TTC549 (cell line): Measurements from ENCODE around the gene PAEP.
"Not testable (repeated sequence)": the region's sequence is repeated elsewhere in the genome, so short reads cannot be mapped to it uniquely, and the experiment has no call there.

Experiments used
- FAIRE-seq: peaks from 2 replicates; lab custom pipeline; 2012; peaks lifted over from hg19 to GRCh38; lab: Jason Lieb, UNC

PAEP gene

GRCh38 chr9:135561391-135562234 lies at the start of gene PAEP:
Gene PAEP (plus strand): TSS chr9:135561756.
- FAIRE-seq = no peak

- no peak for FAIRE-seq
Measured at GRCh38 chr9:135512241-135512603, 49.3 kb upstream of the PAEP start.

DNA sequence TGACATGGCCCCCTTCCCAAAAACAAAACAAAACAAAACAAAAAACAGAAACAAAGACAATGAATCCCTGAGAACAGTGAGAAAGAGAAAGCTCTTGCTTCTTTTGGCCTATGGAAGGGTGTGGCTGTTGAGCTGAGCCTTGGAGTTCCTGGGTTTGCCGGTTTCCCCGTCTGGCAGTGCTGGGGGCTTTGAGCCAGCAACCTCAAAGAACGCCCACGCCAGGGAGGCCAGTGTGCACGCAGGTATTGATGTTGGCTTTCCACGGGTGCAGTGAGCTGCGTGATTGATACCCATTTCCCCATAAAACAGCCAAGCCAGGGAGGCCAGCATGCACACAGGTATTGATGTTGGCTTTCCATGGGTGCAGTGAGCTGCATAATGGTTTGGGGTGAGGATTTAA lies 48.7 kb upstream of the PAEP start:
- no peak for FAIRE-seq

- FAIRE-seq = no peak
Measured at GRCh38 chr9:135513351-135513846, 48.2 kb upstream of the PAEP start.

DNA sequence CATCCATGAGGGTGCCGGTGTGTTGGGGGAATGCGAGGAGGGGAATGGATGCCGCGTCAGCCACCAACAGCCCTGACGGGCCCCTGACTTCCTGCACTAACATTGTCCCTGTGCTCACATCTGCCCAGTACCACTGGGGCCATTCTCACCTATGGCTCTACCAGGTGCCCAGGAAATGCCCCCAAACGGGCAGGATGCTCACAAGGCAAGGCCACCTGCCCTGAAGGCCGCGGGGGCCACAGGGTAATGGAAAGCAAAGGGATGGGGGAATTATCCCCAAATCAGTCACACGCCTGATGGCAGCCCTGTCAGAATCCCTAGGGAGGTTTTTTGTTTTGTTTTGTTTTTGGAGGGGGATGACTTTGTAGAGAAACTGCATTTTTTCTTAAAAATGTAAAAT lies 47.6 kb upstream of the PAEP start:
- FAIRE-seq = not testable (repeated sequence)

GRCh38 chr9:135514342-135515082 lies 47.0 kb upstream of the PAEP start:
- FAIRE-seq = no peak

DNA sequence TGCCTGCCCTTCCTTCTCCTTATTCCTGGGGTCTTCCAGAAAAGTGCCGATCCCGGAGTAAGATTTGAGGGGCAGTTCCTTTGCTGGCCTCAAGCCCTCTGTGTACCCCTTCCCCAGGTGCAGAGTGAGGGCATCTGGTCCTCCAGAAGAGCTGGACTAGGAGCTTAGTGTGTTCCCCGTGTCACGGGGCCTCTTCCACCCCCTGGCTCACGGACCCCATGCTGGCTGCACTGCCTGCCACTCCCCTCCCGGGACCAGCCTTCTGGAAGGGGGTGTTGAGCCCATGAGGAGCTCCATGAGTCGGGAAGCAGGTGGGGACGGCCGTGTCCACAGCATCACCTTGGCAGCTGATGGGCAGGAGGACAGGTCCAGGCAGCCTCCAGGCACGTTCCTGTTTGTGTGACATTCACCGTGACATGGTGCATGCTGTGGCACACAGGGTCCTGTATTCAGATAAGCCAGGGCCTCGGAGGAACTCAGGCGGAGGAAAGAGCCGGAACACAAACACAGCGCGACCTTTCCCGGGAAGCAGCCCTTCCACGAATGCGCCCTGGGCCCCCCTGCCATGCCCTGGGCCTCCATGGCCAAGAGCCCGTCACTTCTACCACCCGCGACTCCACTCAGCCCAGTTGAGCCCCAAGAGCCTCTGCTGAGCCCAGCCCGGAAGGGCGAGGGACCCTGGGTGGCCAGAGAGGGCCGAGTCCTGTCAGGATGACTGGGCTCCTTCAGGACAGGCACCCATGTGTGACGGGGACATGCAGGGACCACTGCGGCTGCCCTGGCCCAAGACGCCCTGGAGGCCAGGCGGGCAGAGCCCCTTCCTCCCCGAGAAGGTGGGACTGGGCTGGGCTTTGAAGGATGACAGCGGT lies 46.2 kb upstream of the PAEP start:
- FAIRE-seq = no peak

- no peak for FAIRE-seq
Measured at GRCh38 chr9:135516132-135516860, 45.3 kb upstream of the PAEP start.

DNA sequence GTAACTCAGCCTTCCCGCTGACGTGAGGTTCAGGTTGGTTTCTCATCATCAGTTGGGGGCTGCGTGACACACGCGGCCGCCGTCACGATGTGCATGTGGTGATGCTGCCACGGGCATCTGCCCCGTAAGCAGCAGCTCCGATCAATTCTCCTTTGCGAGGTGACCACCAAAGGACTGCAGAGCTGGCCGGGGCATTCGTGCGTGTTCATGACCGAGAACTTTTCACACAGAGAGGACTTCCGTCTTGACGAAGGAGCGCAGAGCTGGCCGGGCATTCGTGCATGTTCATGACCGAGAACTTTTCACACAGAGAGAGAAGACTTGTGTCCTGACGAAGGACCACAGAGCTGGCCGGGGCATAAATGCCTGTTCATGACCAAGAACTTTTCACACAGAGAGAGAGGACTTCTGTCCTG lies 44.1 kb upstream of the PAEP start:
- no peak for FAIRE-seq

DNA sequence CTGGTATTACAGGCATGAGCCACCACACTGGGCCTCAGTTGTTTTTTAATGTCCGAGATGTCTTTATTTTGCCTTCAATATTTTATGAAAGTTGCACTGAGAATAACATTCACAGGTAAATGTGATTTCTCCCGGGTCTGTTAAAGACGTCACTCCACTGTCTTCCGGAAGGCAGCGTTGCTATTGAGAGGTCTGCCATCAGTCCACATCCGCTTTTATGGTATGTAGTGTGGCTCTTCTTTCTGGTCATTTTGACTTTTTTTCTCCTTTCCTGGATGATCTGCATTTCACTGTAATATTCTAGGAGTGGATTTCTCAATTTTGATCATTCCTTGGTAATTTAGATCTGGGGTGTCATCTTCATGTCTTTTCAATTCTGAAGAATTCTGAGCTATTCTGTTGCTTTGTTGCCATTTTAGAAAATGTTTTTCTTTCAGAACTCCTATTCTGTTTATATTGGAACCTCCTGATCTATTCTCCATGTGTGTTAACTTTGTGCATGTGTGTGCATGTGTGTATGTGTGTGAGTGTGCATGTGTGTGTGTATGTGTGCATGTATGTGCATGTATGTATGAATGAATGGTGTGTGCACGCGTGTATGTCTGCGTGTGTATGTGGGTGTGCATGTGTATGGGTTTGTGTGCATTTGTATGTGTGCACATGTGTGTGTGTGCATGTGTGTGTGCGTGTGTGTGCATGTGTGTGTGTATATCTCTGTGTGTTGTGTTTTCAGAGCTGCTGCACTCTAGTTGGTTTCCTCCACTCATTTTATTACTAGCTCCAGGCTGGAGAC lies 42.2 kb upstream of the PAEP start:
- FAIRE-seq = no peak

- no peak for FAIRE-seq
Measured at GRCh38 chr9:135520916-135521607, 40.5 kb upstream of the PAEP start, which contains the start of gene LCN1. Gene LCN1 (plus strand): TSS chr9:135521440. CDS start chr9:135521498, 58 bp downstream.

DNA sequence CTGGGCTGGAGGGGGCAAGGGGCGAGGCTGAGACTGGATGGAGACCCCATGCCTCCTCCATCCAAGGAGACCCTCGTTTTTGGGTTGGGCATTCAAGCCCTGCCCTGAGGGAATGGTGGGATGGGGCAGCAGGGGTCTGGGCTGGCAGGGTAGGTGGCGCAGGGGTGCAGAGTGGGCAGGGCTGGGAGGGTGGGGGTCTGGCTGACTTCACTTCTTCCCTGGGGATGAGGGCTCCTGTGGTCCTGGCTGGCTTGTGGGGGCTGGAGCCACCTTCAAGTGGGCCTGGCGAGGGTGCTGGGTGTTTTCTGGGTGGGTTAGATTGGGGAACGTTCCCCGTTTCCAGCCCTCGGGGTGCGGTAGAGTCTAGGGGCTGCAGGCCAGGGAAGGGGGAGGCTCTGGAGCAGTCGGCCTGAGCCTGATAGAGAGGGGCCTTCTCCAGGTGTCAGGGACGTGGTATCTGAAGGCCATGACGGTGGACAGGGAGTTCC lies 39.9 kb upstream of the PAEP start:
- no peak for FAIRE-seq

- FAIRE-seq = no peak
Measured at GRCh38 chr9:135522137-135522877, 39.2 kb upstream of the PAEP start.

DNA sequence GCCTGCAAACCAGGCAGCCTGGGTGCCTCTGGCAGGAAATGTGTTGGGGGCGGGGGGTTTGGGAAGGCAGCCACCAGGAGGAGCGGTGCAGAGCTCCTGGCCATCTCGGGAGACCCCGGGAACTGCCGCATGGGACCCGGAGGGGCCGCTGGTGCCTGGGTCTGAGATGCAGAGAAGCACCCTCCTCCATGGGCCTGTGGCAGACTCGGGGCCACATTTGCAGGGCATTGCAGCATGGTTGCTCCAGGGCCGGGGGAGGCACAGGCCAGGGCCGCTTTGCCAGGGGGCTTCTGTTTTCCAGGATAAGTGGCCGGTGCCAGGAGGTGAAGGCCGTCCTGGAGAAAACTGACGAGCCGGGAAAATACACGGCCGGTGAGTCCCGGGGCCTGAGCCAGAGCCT lies 38.6 kb upstream of the PAEP start:
- FAIRE-seq = no peak

DNA sequence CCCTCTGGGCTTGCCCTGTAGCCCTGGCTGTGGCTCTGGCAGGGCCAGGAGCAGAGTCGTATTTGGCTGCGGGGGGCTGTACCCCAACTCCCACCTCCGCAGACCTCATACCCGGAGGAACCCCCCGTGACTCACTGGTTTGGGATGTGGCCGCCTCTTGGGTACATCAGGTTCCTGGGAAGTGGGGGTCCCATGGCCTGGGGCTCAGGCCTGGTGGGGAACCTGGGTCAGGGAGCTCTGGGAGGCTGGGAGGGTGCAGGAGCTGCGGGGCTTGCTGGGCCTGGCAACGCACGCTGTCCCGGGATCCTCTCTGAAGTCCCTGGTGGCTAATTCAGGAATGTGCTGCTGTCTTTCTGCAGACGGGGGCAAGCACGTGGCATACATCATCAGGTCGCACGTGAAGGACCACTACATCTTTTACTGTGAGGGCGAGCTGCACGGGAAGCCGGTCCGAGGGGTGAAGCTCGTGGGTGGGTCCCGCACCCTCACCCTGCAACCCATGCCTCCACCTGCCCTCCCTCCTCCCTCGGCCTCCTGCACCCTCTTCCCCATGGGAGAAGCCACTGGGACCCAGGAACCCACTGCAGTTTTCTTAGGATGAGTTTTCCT lies 37.9 kb upstream of the PAEP start:
- FAIRE-seq = no peak

GRCh38 chr9:135524130-135524861 lies 37.3 kb upstream of the PAEP start:
- FAIRE-seq = no peak

DNA sequence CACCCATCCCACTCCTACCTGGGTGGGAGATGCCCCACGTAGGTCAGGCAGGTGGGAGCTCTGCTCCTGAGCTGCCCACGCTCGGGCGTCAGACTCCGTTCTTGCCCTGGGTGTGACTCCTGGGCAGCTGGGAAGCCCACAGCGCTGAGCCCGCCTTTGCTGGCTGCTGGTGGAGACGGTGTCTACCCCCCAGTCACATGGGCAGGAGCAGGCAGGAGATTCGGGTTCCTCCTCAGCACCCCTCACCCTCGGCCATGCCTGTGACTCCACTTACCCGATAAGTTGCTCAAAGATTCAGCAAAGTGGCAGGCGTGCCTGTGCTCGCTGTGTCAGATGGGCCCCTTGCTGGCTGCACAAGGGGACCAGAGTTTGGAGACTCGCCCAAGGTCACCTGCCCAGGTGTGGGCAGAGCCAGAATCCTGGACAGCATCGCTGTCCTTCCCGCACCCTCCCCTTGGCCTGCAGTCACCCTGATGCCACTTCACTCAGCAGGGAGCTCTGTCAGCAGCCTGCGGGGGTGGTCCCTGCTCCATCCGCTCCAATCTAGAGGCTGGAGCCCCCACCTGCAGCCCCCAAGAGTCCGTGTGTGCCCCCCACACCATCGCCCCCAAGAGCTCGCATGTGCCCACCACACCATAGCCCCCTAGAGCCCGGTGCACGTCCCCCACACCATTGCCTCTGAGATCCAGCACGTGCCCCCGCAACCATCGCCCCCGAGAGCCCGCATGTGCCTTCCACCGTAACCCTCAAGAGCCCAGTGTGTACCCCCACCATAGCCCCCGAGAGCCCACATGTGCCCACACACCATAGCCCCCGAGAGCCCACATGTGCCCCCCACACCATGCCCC lies 36.1 kb upstream of the PAEP start:
- no peak for FAIRE-seq
